Suprapubic skin (tissue), 4 donors: ENCODE measurements around the gene ADCY6.

Experiments used
- CTCF ChIP-seq, 2 donors: fragments of 200-600 bp in 1 of 2; fragments of 450-650 bp in 1 of 2; sonication (generic) in 1 of 2; IDR thresholded peaks; one replicate each; pipeline ENCODE4 v1.5.1; 2016 to 2019; ENCODE audit warnings: antibody characterized with exemption in 2 of 2, mild to moderate bottlenecking in 1 of 2, moderate library complexity in 1 of 2
- EP300 ChIP-seq: sonication (generic); formaldehyde crosslinking; IDR thresholded peaks from one replicate; pipeline ENCODE4 v1.6.1; 2017; ENCODE audit warnings: antibody characterized with exemption
- POLR2A ChIP-seq, 2 donors: fragments of 450-650 bp; IDR thresholded peaks; one replicate each; pipeline ENCODE4 v1.6.1; 2017; ENCODE audit warnings: antibody characterized with exemption in 2 of 2, mild to moderate bottlenecking in 2 of 2, moderate library complexity in 2 of 2
- POLR2AphosphoS5 ChIP-seq, 3 donors: sonication (generic); formaldehyde crosslinking; IDR thresholded peaks; one replicate each; pipeline ENCODE4 v1.6.1; 2017; ENCODE audit warnings: antibody characterized with exemption in 3 of 3

GRCh38 chr12:48811437-48812090, 22.7 kb upstream of the ADCY6 start:
- no peak for TF ChIP-seq EP300
- TF ChIP-seq POLR2A (IDR thresholded peaks at IDR 0.05), result no peak
- TF ChIP-seq CTCF (IDR thresholded peaks at IDR 0.05), result no peak
- no peak for TF ChIP-seq POLR2AphosphoS5 (IDR thresholded peaks at IDR 0.05)
